GM21723 (cell line): ENCODE measurements around the gene ACBD6.
"Not testable (repeated sequence)": the region's sequence is repeated elsewhere in the genome, so short reads cannot be mapped to it uniquely, and the experiment has no call there.

Source experiments
- ATAC-seq: cut with Tn5 transposase; IDR thresholded peaks from one replicate; pipeline ENCODE4 v1.9.1; 2021; ENCODE audit warnings: mild to moderate bottlenecking, moderate library complexity; ENCODE audit not compliant: unreplicated experiment

Gene ACBD6

DNA sequence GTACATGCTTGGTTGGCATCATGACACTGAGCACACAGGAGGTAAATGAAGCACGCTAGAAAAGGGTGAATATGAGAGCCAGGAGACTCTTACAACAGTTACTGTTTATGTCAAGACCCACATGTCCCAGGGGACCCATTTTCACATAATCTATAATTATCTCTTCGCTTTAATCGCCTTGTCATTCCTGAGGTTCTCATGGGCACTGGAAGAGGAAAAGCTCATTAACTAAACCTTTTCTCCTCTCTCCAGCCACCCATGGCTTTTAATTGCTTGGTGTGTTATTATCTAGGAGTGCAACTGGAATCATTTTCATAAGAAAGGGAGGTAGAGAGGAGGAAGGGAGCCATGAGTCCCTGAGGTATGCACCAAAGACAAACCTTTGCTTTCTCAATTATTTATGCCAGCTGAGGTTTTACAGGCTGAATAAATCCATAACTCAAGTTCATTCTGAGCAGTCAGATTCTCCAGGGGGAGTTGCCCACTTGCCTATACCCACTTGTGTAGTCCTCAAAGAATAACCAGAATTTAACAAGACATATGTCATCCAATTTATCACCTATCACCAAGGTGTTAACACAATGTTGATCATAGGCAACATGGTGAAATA, 77.4 kb downstream of the ACBD6 start:
- no peak for ATAC-seq

DNA sequence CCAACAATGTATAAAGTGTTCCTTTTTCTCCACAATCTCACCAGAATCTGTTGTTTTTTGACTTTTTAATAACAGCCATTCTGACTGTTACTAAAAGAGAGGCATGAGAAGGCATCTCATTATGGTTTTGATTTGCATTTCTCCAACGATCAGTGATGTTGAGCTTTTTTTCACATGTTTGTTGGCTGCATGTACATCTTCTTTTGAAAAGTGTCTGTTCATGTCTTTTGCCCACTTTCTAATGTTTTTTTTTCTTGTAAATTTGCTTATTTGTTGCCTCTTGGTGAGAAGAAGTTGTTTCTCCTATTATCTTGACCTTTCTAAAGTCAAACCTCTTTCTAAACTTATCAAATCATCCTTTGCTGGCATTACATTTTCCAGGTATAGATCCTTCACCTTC, 80.8 kb downstream of the ACBD6 start:
- ATAC-seq = no peak

GRCh38 chr1:180421145-180421544, 81.2 kb downstream of the ACBD6 start:
- not testable (repeated sequence) for ATAC-seq

DNA sequence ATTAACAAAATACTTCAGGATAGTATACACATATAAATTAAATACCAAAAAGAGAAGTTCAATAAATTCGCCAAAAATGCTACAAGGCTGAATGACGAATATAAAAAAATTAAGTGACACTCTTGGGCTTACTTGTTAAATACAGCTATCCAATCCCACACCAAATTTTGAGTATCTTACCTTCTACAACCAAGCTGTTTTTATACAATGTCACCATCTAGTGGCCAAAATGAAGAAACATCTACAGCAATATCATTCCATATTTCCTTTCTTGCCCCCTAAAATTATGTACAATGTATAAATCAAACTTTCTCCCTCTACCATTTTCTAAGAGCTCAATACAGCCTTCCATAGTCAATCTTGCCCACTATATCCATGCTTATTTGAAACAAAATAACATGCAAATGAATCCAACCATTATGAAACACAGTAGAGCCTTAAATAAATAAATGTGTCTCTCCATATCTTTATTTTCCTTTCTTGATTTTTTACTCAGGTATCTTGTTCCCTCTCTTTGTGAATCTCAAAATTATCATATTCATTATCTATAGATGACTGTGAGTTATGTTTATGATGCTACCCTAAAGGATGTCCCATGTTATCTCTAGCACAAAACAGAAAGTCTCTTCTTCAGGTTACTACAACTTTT, 86.3 kb downstream of the ACBD6 start:
- ATAC-seq = no peak

DNA sequence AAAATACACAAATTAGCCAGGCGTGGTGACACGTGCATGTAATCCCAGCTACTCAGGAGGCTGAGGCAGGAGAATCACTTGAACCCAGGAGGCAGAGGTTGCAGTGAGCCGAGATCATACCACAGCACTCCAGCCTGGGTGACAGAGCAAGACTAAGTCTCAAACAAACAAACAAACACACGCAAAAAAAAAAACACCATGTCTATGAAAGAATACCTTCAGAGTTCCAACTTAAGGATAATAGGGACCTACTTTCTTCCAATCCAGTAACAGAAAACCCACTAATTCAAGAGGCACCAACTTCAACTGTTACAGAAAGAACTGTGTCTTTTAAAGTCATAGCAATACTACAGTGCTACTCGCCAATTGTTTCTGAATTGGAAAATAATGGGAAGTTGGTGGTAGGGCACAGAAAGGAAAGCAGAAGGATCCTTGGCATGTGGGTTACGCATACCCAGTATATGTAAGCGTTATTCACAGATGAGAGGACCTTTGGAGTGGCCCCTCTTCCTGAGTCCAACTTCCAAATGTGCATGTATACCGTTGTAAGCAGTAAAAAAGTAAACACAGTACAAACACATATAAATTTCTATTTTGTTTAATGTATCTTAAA, 87.0 kb downstream of the ACBD6 start:
- ATAC-seq = no peak

DNA sequence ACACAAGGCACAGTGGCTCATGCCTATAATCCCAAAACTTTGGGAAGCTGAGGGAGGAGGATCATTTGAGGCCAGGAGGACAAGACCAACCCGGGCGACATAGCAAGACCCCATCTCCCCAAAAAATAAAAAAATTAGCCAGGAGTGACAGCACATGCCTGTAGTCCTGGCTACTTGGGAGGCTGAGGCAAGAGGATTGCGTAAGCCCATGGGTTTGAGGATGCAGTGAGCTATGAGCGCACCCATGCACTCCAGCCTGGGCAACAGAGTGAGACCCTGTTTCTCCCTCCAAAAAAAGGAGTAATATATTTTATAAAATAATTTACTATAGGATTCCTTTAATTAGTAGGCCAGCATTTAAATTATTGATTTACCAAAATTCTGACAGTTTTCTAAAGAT, 89.8 kb downstream of the ACBD6 start:
- ATAC-seq = no peak

- not testable (repeated sequence) for ATAC-seq
Observed at GRCh38 chr1:180408128-180408527, 94.2 kb downstream of the ACBD6 start.

- ATAC-seq = no peak
Observed at GRCh38 chr1:180407051-180407450, 95.3 kb downstream of the ACBD6 start.

DNA sequence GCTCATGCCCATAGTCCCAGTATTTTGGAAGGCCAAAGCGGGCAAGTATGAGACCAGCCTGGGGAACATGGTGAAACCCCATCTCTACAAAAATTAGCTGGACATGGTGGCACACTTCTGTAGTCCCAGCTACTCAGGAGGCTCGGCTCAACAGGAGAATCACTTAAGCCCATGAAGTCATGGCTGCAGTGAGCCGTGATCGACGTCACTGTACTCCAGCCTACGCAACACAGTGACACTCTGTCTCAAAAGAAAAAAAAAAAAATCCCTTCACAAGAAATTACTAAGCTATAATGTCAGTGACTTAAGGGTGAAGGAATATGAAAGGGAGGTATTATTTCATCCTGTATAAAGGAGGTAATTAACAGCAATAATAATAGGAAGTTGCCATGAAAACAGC, 99.8 kb downstream of the ACBD6 start:
- no peak for ATAC-seq

- no peak for ATAC-seq
Observed at GRCh38 chr1:180402001-180402400, 100.4 kb downstream of the ACBD6 start.

- no peak for ATAC-seq
Observed at GRCh38 chr1:180397175-180397574, 105.2 kb downstream of the ACBD6 start.

- ATAC-seq = no peak
Observed at GRCh38 chr1:180392427-180393145, 109.8 kb downstream of the ACBD6 start.

DNA sequence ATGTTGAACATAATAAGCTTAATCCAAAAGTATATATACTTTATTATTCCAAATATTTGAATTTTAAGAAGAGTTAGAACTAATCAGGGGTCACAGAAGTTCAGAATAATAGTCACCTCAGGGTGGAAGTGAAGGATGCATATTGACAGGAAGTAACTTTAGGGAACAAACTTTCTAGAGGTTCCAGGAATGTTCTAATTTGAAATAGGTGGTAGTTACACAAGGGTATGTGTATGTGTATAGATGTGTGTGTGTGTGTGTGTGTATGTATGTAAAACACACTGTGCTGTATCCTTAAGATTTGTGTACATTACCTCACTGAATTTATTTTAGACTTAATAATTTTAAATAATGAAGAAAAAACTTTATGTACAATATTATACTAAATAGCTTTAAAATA, 110.4 kb downstream of the ACBD6 start:
- ATAC-seq = no peak

GRCh38 chr1:180387413-180387812, 115.0 kb downstream of the ACBD6 start:
- no peak for ATAC-seq

DNA sequence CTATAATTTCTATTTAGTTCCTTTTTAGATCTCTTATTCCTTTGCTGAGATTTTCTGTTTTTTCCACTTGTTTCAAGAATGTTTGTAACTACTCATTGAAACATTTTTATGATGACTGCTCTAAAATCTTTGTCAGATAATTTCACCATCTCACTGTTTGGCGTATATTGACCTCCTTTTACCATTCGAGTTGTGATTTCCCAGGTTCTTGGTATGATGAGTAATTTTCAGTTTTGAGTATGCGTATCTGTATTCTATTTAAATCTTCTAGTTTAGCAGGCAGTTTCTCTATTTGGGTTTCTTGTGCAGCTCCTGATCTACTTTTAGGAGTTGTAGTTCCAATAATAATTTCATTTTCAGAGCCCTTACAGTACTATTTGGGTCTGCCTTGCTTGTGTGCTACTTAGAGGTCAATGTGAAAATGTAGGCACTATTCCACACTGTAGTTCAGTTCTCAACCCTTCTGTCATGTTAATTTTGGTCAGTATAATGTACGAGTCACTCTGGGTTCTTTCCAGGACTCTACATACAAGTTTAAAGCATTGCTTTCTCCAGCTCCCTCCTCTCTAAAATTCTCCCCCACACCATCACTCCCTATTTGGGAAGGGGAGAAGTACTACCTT, 115.5 kb downstream of the ACBD6 start:
- no peak for ATAC-seq

- no peak for ATAC-seq
Observed at GRCh38 chr1:180385144-180385543, 117.2 kb downstream of the ACBD6 start.

DNA sequence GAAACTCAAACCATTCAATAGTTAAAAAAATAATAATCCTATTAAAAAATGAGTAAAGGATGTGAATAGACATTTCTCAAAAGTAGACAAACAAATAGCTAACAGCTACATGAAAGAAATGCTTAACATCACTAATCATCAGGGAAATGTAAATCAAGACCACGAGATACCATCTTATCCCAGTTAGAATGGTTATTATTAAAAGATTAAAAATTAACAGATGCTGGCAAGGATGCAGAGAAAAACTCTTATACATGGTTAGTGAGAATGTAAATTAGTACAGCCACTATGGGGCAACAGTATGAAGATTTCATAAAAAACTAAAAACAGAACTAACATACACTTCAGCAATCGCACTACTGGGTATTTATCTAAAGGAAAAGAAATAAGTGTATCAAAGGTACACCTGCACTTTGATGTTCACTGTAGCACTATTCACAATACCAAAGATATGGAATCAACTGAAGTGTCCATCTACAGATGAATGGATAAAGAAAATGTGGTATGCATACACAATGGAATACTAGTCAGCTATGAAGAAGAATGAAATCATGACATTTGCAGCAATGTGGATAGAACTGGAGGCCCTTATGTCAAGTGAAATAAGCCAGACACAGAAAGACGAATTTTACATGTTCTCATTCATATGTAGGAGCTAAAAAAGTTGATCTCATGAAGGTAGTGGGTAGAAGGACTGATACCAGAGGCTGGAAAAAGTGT, 117.9 kb downstream of the ACBD6 start:
- no peak for ATAC-seq

DNA sequence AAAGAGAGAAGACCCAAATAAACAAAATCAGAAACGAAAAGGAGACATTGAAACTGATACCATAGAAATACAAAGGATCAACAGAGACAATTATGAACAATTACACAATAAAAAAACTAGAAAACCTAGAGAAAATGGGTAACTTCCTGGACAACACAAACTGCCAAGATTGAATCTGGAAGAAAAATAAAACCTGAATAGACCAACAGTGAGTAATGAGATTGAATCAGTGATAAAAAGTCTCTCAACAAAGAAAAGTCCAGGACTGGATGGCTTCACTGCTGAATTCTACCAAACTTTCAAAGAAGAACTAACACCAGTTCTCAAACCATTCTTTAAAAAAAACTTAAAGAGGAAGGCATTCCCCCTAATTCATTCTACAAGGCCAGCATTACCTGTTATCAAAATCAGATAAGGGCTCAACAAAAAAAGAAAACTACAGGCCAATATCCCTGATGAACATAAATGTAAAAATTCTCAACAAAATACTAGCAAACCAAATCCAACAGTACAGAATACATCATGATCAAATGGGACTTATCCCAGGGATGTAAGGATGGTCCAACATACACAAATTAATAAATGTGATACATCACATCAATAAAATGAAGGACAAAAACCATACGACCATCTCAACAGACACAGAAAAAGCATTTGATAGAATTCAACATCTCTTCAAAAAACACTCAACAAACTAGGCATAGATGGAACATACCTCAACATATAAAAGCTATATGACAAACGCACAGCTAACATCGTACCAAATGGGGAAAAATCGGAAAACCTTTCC, 119.9 kb downstream of the ACBD6 start:
- no peak for ATAC-seq

DNA sequence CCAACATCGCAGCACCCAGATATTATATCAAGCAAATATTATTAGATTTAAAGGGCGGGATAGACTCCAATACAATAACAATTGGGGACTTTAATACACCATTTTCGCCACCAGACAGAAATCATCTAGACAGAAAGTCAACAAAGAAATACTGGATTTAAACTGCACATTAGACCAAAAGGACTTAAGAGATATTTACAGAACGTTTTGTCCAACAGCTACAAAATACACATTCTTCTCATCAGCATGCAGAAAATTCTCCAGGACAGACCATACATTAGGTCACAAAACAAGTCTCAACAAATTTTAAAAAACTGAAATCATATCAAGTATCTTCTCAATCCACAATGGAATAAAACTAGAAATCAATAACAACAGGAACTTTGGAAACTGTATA, 121.2 kb downstream of the ACBD6 start:
- no peak for ATAC-seq
